HG02981 (cell line): ENCODE measurements around the gene CACNA2D1.

Source experiments
- ATAC-seq: cut with Tn5 transposase; IDR thresholded peaks from one replicate; pipeline ENCODE4 v1.9.1; 2021; ENCODE audit warnings: mild to moderate bottlenecking, moderate library complexity; ENCODE audit not compliant: unreplicated experiment

CACNA2D1 gene

DNA sequence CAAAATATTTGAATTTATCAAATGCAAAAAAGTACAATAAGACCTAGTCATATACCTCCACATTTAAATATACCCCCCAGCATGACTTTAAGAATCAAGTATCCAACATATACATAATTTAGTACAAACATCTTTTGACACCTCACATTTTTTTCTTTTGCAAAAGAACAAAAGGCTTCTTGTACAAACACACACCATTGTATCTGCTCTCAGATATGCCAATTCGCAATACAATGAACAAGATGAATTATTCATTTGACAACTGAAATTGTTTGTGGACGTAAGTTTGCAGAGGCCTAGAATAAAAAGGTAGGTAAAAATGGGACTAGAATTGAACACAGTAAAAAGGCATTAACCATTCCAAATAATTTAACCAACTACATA is 154.4 kb downstream of the CACNA2D1 start:
- no peak for ATAC-seq

- ATAC-seq: no peak
Measured at GRCh38 chr7:82286798-82287140, 156.8 kb downstream of the CACNA2D1 start.

DNA sequence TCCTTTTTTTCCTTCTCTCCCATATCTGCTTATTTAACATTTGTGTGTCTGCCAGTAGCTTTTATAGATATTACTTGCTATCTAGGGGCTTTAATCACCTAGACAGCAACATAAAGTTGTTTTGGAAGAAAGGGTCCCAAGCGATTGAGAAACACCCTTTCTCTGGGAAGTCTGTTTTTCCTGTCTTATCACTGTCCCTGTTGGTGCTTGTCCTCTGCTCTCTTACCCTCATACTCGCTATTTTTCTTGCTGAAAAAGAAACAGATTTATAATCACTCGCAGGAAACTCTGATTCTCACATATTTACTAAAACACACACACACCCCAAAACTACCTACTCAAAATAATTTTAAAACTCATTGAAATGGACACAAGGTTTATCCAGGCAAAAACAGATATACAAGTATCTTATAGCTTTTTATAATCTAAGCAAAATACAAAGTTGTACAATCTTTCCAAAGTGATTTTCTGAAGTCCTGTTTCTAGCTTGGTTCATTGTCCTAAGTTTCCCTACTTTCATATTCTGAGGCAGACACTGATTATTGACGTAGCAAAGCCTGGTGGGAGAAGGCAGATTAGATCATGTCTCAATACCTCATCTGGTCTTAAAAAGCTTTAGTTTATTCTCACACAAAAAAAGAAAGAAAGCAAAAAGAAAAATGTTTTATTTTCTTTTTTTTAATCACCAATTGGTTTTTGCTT is 157.3 kb downstream of the CACNA2D1 start:
- no peak for ATAC-seq

DNA sequence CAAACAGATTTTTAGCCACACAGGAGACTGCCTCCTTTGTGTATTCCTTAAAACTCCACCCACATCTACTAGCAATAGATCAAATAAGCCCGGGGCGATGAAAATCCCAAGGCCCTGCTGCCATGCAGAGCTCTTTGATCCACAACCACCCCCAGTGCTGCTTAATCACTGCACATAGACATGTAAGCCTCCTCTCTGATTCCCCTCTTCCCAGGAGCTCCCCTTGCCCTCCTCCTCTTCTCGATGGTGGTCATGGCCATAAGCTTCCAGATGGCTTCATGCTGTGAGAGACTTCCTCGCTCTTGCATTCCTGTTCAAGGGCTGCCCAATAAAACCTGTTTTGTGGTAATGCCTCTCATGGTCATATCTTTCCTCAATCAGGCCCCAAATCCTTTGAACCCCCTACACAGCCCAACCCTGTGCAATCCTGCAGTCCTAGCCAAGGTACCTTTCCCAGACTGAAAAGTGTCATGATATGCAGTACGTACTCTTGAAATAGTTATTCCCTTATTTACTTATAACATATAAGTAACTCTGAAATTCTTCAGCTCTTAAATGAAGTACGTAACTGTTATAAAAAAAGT is 158.5 kb downstream of the CACNA2D1 start:
- no peak for ATAC-seq

- ATAC-seq: no peak
Measured at GRCh38 chr7:82275342-82275741, 168.2 kb downstream of the CACNA2D1 start.

- no peak for ATAC-seq
Measured at GRCh38 chr7:82274681-82275080, 168.9 kb downstream of the CACNA2D1 start.

GRCh38 chr7:82273886-82274285 is 169.7 kb downstream of the CACNA2D1 start:
- no peak for ATAC-seq

DNA sequence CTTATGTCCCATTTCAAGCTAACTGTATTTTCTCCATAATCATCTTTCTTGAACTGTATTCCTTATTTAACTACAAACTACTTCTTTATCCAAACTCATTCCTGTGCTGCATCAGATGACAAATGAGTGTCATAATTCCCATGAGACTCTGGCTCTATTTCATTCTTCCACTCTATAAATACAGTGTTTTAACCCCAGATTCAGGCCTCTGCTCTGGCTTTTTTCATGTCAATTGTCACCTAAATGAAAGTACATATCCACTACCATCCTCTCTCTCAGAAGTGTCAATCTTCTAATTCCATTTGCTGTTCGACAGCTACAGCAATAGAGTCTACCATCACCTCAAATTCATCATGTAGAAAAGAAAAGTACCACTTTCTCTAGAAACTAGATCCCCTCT is 172.7 kb downstream of the CACNA2D1 start:
- ATAC-seq: no peak

DNA sequence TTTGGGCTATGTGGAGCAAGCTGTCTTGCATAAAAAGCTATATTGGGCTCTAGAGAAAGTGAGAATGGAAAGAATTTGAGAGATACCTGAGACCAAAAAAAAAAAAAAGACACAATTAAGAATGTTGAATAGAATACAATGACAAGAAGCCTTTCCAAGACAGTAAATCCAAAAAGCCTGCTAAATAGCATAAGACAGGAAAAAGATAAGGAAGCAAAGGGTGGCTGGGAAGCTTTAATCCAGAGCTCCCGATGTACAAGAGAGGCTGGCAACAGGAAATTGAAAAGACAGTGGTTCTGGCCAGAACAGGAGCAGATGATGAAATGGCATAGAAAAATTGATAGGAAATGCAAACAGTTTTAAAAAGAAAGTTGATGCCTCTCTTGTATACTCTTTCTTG is 174.9 kb downstream of the CACNA2D1 start:
- ATAC-seq: no peak

DNA sequence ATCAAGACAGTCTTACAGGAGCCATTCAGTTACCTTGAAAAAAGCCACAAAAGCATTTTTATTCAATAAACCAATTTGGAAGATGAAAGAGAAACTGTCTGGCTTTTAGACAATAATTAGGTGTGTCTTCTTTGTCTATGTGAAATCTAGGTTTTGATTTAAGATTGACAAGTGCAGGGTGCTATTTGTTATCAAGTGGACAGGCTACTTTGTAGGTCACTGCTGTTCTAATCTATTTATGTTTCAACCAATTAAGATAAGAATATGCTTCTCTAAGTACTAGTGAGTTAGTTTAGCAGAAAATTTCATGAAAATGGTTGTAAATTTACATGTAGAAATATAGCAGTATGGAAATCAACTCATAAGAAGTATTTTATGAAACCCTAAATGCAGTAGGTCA is 177.5 kb downstream of the CACNA2D1 start:
- ATAC-seq: no peak

GRCh38 chr7:82264783-82265305 is 178.7 kb downstream of the CACNA2D1 start:
- no peak for ATAC-seq

DNA sequence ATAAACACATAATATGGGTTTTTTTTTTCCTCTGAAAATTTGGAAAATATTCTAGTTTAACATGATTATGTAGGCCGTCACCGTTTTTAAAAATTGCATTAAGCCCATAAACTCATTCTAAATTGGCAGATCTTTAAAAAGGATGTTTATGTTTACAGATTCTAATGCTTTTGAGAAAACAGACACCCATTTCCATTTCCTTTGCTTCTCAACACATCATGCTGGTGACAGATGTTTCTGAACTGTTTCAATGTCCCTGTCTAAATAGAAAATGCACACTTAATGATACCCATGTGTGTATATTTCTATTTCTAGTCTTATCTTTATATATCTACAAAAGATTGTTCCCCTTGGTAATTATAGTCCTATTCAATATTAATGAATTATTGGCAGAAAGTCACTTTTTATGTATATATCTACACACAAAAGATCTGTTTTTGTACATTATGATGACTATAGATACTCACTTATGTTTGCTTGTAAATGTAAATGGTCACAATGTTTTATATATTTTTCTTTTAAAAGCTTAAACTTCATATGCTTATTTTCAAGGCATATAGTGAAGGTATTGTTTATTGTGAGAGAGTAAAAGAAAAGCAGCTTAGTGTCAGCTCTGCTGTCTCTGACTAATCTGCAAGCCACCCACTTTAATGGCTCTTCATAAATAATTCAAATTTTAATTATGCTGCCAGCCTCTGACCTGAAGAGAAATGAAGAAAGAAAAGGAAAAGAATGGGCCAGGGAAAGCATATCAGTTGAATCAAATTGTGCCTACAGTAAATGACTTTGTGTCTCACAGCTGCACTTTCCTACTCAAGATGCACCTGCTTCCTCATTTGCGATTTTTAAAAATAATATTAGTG is 179.4 kb downstream of the CACNA2D1 start:
- ATAC-seq: no peak

- no peak for ATAC-seq
Measured at GRCh38 chr7:82258181-82258580, 185.4 kb downstream of the CACNA2D1 start.

DNA sequence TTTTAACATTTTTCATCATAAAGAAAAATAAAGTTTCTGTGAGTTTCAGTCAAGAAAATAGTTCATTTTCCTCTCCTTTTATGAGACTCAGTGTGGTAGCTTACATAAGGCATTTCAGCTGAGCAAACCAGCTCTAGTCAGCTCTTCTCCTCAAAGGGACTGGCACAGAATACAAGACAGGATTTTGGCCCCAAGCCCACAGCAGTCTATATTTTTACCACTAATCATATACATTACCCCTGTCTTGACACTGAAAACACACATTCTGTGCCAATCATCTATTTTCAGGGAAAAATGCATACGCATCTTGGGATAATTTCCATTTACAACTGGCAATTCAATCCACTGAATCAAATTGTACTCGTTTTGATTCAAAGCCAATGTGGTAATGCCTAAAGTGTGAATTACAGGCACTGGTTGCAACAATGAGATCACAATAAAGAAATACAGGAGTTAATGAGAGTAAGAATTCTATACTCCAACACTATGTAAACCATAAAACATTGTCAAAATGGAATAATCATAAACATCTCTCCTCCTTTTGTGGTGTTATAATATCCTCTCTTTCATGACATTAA is 186.4 kb downstream of the CACNA2D1 start:
- no peak for ATAC-seq

DNA sequence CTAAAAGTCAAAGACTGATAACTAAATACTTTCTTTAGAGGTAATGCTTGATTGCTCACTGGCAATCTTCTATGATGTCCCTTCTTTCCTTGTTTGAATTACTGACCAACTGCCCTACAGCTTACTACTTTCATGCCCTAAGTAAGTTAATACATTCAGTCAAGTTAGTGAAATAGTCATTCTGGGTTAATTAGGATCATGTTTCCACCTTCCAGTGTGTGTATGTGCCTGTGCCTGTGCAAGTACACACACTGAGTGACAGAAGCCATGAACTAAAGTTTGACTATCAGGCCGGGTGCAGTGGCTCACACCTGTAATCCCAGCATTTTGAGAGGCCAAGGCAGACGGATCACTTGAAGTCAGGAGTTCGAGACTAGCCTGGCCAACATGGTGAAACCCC is 187.9 kb downstream of the CACNA2D1 start:
- ATAC-seq: no peak

GRCh38 chr7:82250598-82250997 is 193.0 kb downstream of the CACNA2D1 start:
- no peak for ATAC-seq

- no peak for ATAC-seq
Measured at GRCh38 chr7:82249979-82250378, 193.6 kb downstream of the CACNA2D1 start.

DNA sequence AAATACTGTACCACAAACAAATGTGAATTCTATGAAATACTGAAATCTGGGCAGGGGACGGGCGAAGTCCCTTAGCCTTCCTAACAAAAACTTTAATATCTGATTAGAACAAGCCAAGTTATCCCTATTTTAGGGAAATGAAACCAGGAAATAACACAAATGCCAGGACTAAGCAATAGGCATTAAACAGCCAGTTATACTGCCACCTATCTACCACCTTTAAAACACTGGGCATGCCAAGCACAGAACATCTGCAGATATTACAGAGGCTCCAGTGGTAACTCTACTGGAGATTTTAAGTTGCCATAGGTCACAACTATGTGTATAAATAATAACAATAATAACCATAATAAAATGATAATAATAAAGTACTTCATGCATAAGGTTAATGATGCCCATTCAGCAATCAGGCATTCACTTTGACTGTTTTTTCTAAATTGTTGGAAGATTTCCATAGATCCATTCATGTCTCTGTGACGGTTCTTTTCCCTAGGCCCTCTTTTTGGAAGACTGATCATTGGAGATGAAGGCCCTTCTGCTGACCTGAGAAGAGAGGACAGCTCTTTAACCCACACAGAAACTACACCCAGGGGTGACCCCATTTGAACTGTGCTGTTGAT is 195.7 kb downstream of the CACNA2D1 start:
- ATAC-seq: no peak

- ATAC-seq: no peak
Measured at GRCh38 chr7:82244947-82245517, 198.5 kb downstream of the CACNA2D1 start.

DNA sequence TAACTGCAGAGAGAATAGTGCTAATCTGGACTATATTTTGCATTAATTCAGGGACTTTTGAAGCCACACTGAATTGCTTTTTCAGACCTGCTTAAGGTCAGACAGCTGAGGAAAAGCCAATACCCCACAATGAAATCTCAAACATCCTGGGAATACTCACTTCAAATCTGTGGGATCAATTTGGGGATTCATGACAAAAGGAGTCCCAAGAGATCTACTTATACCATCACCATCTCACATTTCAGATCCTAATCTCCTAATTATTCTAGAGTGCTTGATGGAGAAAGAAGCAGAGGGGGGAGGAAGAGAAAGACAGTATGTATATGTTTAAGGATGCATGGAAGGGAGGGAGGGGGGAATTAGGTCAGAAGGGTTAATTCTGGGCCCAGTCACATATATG is 202.2 kb downstream of the CACNA2D1 start:
- ATAC-seq: no peak

GRCh38 chr7:82235713-82236112 is 207.9 kb downstream of the CACNA2D1 start:
- no peak for ATAC-seq
